HG03469 (cell line): ENCODE data around the gene SLC49A4.

Experiments used
- ATAC-seq: cut with Tn5 transposase; IDR thresholded peaks from one replicate; pipeline ENCODE4 v1.9.1; 2021; ENCODE audit warnings: mild to moderate bottlenecking, moderate library complexity, moderate number of reproducible peaks; ENCODE audit not compliant: unreplicated experiment

SLC49A4 gene

GRCh38 chr3:122898298-122898697 is 103.4 kb downstream of the SLC49A4 start:
- ATAC-seq: no peak

- ATAC-seq: no peak
Observed at GRCh38 chr3:122902326-122902725, 107.5 kb downstream of the SLC49A4 start.

- ATAC-seq: no peak
Observed at GRCh38 chr3:122903171-122903570, 108.3 kb downstream of the SLC49A4 start.

GRCh38 chr3:122907471-122907870 is 112.6 kb downstream of the SLC49A4 start:
- no peak for ATAC-seq

GRCh38 chr3:122908251-122908650 is 113.4 kb downstream of the SLC49A4 start:
- ATAC-seq: no peak

- no peak for ATAC-seq
Observed at GRCh38 chr3:122911901-122912300, 117.0 kb downstream of the SLC49A4 start.

- ATAC-seq: no peak
Observed at GRCh38 chr3:122912772-122913538, 118.1 kb downstream of the SLC49A4 start.

GRCh38 chr3:122913539-122914100 is 118.8 kb downstream of the SLC49A4 start:
- no peak for ATAC-seq

GRCh38 chr3:122915300-122916055 is 120.6 kb downstream of the SLC49A4 start:
- ATAC-seq: no peak

GRCh38 chr3:122916084-122916483 is 121.2 kb downstream of the SLC49A4 start:
- no peak for ATAC-seq

GRCh38 chr3:122916580-122916979 is 121.7 kb downstream of the SLC49A4 start:
- ATAC-seq: no peak

- no peak for ATAC-seq
Observed at GRCh38 chr3:122917412-122917811, 122.5 kb downstream of the SLC49A4 start.

- ATAC-seq: no peak
Observed at GRCh38 chr3:122918576-122919290, 123.9 kb downstream of the SLC49A4 start.

GRCh38 chr3:122919291-122919610 is 124.4 kb downstream of the SLC49A4 start:
- no peak for ATAC-seq

GRCh38 chr3:122920986-122921385 is 126.1 kb downstream of the SLC49A4 start:
- ATAC-seq: no peak

GRCh38 chr3:122921791-122922651 is 127.2 kb downstream of the SLC49A4 start:
- ATAC-seq: no peak

- no peak for ATAC-seq
Observed at GRCh38 chr3:122923611-122924010, 128.7 kb downstream of the SLC49A4 start.

- ATAC-seq: no peak
Observed at GRCh38 chr3:122924056-122924455, 129.2 kb downstream of the SLC49A4 start.

- no peak for ATAC-seq
Observed at GRCh38 chr3:122925756-122926155, 130.9 kb downstream of the SLC49A4 start.

GRCh38 chr3:122926322-122926721 is 131.5 kb downstream of the SLC49A4 start:
- ATAC-seq: no peak
